ENCODE measurements around the gene PRDX6. TPM values are rescaled to one million over a fixed set of nuclear protein-coding genes. Genes with fewer than 3 reads are reported as not detected.
A peak's percentile ranks its signal among the peaks of the same experiment; 100 is the strongest.

Gene PRDX6
- total RNA-seq, 1 donor from 2014 or later, result 148 TPM

DNA sequence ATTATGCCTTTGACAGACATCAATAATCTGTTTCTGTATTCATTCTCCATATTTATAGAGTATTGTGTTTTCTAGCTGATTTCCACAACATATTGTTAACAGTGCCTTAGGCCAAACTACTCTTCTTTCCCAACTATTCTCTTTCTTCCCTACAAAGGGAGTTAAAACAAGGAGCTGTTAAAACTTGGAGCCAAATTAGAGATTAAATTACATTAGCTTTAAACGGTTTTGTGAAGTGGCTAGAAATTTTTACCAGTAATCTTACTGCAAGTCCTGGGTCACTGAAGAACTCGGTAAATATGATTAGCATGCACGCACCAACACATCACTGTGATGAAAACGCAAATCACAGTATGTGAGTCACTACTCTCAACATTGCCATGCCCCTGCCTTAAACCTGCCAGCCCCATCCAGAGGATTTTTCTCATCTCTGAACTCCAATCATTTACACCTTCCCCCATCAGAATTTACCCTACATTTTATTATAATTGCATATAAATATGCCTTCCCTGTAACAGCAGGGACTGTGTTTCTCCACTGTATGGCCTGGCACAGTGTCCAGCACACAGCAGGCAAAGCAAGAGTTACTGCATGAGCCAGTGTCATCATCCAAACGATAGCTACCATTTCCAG lies 1.5 kb upstream of the PRDX6 start:
- no peaks in the 10 kb centered on the region for H3K27me3 Mint-ChIP-seq (ENCODE audit: unreplicated experiment)
- H3K4me1 Mint-ChIP-seq (ENCODE audit: unreplicated experiment), result peaks cover 57% of the 10 kb centered on the region
- no peaks in the 10 kb centered on the region for H3K9me3 Mint-ChIP-seq (ENCODE audit: unreplicated experiment)
- H3K4me3 Mint-ChIP-seq (ENCODE audit: unreplicated experiment), result peak overlapping the region; percentile 84
- H3K36me3 Mint-ChIP-seq (ENCODE audit: unreplicated experiment), result peaks cover 9% of the 10 kb centered on the region
- H3K27ac Mint-ChIP-seq (ENCODE audit: unreplicated experiment), result peak overlapping the region; percentile 89
- TF ChIP-seq, protein P1, sequence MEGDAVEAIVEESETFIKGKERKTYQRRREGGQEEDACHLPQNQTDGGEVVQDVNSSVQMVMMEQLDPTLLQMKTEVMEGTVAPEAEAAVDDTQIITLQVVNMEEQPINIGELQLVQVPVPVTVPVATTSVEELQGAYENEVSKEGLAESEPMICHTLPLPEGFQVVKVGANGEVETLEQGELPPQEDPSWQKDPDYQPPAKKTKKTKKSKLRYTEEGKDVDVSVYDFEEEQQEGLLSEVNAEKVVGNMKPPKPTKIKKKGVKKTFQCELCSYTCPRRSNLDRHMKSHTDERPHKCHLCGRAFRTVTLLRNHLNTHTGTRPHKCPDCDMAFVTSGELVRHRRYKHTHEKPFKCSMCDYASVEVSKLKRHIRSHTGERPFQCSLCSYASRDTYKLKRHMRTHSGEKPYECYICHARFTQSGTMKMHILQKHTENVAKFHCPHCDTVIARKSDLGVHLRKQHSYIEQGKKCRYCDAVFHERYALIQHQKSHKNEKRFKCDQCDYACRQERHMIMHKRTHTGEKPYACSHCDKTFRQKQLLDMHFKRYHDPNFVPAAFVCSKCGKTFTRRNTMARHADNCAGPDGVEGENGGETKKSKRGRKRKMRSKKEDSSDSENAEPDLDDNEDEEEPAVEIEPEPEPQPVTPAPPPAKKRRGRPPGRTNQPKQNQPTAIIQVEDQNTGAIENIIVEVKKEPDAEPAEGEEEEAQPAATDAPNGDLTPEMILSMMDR (IDR thresholded peaks at IDR 0.05), result no peak
- no peak for DNase-seq (ENCODE audit: extremely low spot score, unreplicated experiment)

DNA sequence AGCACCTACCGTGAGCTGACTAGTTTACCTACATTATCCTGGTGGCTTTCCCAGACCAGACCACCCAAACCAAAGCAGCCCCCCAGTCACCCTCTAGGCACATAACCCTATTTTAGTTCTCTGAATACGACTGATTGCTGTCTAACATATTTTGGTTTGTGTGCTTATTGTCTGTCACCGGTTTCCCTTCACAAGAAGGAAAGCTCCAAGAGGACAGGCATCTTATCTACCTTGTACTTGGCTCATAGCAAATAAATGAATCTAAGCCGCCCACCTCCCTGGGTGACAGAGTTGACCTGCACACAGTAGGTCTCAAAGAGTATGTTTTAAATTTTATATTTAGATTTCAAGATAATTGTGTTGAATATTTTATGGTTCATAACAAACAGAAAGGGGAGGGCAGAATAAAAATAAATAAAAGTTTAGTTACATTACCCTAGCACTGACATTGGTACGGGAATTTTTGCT lies 904 bp upstream of the PRDX6 start:
- DNase-seq (ENCODE audit: extremely low spot score, unreplicated experiment), result no peak
- TF ChIP-seq, protein P1 (IDR thresholded peaks at IDR 0.05), result no peak
- peaks cover 57% of the 10 kb centered on the region for H3K4me1 Mint-ChIP-seq (ENCODE audit: unreplicated experiment)
- H3K36me3 Mint-ChIP-seq (ENCODE audit: unreplicated experiment), result peaks cover 9% of the 10 kb centered on the region
- peak overlapping the region; percentile 89 for H3K27ac Mint-ChIP-seq (ENCODE audit: unreplicated experiment)
- H3K9me3 Mint-ChIP-seq (ENCODE audit: unreplicated experiment), result no peaks in the 10 kb centered on the region
- H3K4me3 Mint-ChIP-seq (ENCODE audit: unreplicated experiment), result peak overlapping the region; percentile 84
- H3K27me3 Mint-ChIP-seq (ENCODE audit: unreplicated experiment), result no peaks in the 10 kb centered on the region

GRCh38 chr1:173476665-173477285 lies 360 bp upstream of the PRDX6 start:
- H3K27ac Mint-ChIP-seq (ENCODE audit: unreplicated experiment), result peak overlapping the region; percentile 96
- no peaks in the 10 kb centered on the region for H3K9me3 Mint-ChIP-seq (ENCODE audit: unreplicated experiment)
- TF ChIP-seq, protein P1 (IDR thresholded peaks at IDR 0.05), result no peak
- H3K4me1 Mint-ChIP-seq (ENCODE audit: unreplicated experiment), result peaks cover 57% of the 10 kb centered on the region
- peak overlapping the region; percentile 93 for H3K4me3 Mint-ChIP-seq (ENCODE audit: unreplicated experiment)
- H3K36me3 Mint-ChIP-seq (ENCODE audit: unreplicated experiment), result peaks cover 12% of the 10 kb centered on the region
- no peaks in the 10 kb centered on the region for H3K27me3 Mint-ChIP-seq (ENCODE audit: unreplicated experiment)
- DNase-seq (ENCODE audit: extremely low spot score, unreplicated experiment), result peak; percentile 94

DNA sequence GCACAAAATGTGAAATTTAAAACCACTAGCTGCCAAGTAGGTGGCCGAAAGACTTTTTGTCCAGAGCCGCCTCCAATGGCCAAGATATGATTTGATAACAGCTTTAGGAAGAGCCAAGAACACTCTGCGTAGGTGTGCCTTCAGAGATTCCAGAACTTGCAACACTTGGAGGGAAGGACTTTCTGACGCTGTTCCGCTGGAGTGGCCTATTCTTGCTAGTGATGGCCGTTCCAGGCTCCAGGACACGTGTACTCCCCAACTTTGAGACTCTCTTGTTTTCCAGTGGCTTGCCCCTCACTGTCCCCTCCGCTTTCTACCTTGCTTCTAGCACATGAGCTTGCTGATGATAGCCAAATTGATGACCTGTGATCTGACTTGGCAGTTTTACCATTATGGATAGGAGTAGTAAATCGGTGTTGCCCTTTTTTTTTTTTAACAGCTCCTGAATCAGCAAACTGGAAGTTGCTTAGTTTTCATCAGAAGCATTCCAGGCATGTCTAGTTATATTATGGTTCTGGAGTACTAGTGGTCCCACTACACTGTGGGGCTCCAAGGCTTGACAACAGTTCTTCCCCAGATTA lies 1.0 kb downstream of the PRDX6 start:
- peak overlapping the region; percentile 96 for H3K27ac Mint-ChIP-seq (ENCODE audit: unreplicated experiment)
- no peak for DNase-seq (ENCODE audit: extremely low spot score, unreplicated experiment)
- H3K4me1 Mint-ChIP-seq (ENCODE audit: unreplicated experiment), result peaks cover 54% of the 10 kb centered on the region
- peak overlapping the region; percentile 93 for H3K4me3 Mint-ChIP-seq (ENCODE audit: unreplicated experiment)
- TF ChIP-seq, protein P1 (IDR thresholded peaks at IDR 0.05), result no peak
- H3K9me3 Mint-ChIP-seq (ENCODE audit: unreplicated experiment), result no peaks in the 10 kb centered on the region
- H3K27me3 Mint-ChIP-seq (ENCODE audit: unreplicated experiment), result no peaks in the 10 kb centered on the region
- H3K36me3 Mint-ChIP-seq (ENCODE audit: unreplicated experiment), result peaks cover 25% of the 10 kb centered on the region

- Mint-ChIP-seq H3K27me3 (ENCODE audit: unreplicated experiment) (no peaks in the 10 kb centered on the region), H3K4me1 (ENCODE audit: unreplicated experiment) (peaks cover 39% of the 10 kb centered on the region), H3K4me3 (ENCODE audit: unreplicated experiment) (no peak overlapping the region), H3K36me3 (ENCODE audit: unreplicated experiment) (peaks cover 33% of the 10 kb centered on the region), H3K27ac (ENCODE audit: unreplicated experiment) (peak overlapping the region; percentile 29), H3K9me3 (ENCODE audit: unreplicated experiment) (no peaks in the 10 kb centered on the region)
- TF ChIP-seq, protein P1 (IDR thresholded peaks at IDR 0.05), result no peak
- no peak for DNase-seq (ENCODE audit: extremely low spot score, unreplicated experiment)
Measured at GRCh38 chr1:173479649-173480048, 2.5 kb downstream of the PRDX6 start.
